Gastrocnemius medialis (tissue), 4 donors: ENCODE results near the gene SELL. TPM values are rescaled to one million over a fixed set of nuclear protein-coding genes. Genes with fewer than 3 reads are reported as not detected.

Experiments
- ATAC-seq, 2 donors: fragments of 150-250 bp; one replicate each; pipeline ENCODE4 v1.9.1; 2016
- DNase-seq, 2 donors: peaks; one replicate each; pipeline ENCODE4 v3.0.0-alpha.2; 2019
- H3K27ac ChIP-seq, 4 donors: fragments of 200-600 bp; sonication (generic); 1 replicate in 1 of 4; 2 replicates in 3 of 4; pipeline ENCODE4 v1.5.1; 2016 to 2018; ENCODE audit warnings: mild to moderate bottlenecking in 2 of 4, moderate library complexity in 1 of 4
- H3K27me3 ChIP-seq, 3 donors: fragments of 200-600 bp; sonication (generic) in 2 of 3; 1 replicate in 1 of 3; 2 replicates in 2 of 3; pipeline versions ENCODE4 v1.5.1 to v1.6.0; 2016 to 2019; ENCODE audit warnings: mild to moderate bottlenecking in 1 of 3, moderate library complexity in 1 of 3
- H3K36me3 ChIP-seq, 2 donors: fragments of 200-600 bp; sonication (generic) in 1 of 2; one replicate each; pipeline ENCODE4 v1.5.1; 2017 to 2018
- H3K4me1 ChIP-seq, 2 donors: fragments of 200-600 bp; sonication (generic) in 1 of 2; one replicate each; pipeline ENCODE4 v1.5.1; 2016 to 2017; ENCODE audit warnings: mild to moderate bottlenecking in 2 of 2
- H3K4me3 ChIP-seq, 4 donors: fragments of 200-600 bp; sonication (generic) in 3 of 4; 1 replicate in 1 of 4; 2 replicates in 3 of 4; pipeline ENCODE4 v1.5.1; 2016 to 2019; ENCODE audit warnings: mild to moderate bottlenecking in 2 of 4
- H3K9me3 ChIP-seq, 3 donors: fragments of 200-600 bp; sonication (generic) in 2 of 3; 1 replicate in 1 of 3; 2 replicates in 2 of 3; pipeline ENCODE4 v1.5.1; 2016 to 2019
- CTCF ChIP-seq, 5 experiments: fragments of 450-650 bp in 3 of 5; fragments of 200-600 bp in 2 of 5; sonication (generic) in 2 of 5; IDR thresholded peaks in 4 of 5; conservative IDR thresholded peaks in 1 of 5; 1 replicate in 4 of 5; 2 replicates in 1 of 5; pipeline ENCODE4 v1.5.1; 2016 to 2019; ENCODE audit warnings: antibody characterized with exemption in 5 of 5, mild to moderate bottlenecking in 3 of 5, moderate library complexity in 3 of 5
- POLR2A ChIP-seq, 2 donors: fragments of 450-650 bp; IDR thresholded peaks; one replicate each; pipeline ENCODE4 v1.6.1; 2017; ENCODE audit warnings: antibody characterized with exemption in 2 of 2, mild to moderate bottlenecking in 2 of 2, moderate library complexity in 2 of 2
- in situ Hi-C, 4 donors: fragments of 200-750 bp; cut with MboI; loops; one replicate each; pipeline versions ENCODE4 v1.15.0 to v1.8.0; 2017; ENCODE audit warnings: low sequenced_read_pairs in 4 of 4
- intact Hi-C: fragments of 100-400 bp; cut with DNase I; formaldehyde crosslinking; loops from one replicate; pipeline ENCODE4 v1.15.1; 2023; ENCODE audit warnings: low total_unique reads
- total RNA-seq, 4 donors: library from RNA; depleted of rRNA; stranded (reverse); fragments of >200 nt; gene quantifications; one replicate each; pipeline versions ENCODE4 v1.1.0 to v1.2.3, GENCODE V29; 2016

The SELL gene
- total RNA-seq, 4 donors from 2014 or later, result 0.24 to 0.72 (median 0.55) TPM; not detected in 1

GRCh38 chr1:169701261-169702005, 10.0 kb downstream of the SELL start:
- Histone ChIP-seq H3K27me3 (no peaks in the 10 kb centered on the region), H3K4me3 (no peak overlapping the region), H3K27ac (no peak overlapping the region), H3K4me1 (no peaks in the 10 kb centered on the region), H3K36me3 (no peaks in the 10 kb centered on the region), H3K9me3 (no peaks in the 10 kb centered on the region)
- ATAC-seq, result no peak
- no peak for DNase-seq
- TF ChIP-seq CTCF (IDR thresholded peaks at IDR 0.05 in 4 of 5, conservative IDR thresholded peaks at IDR 0.05 in 1 of 5), result no peak
- in situ Hi-C loops (no loop called here), intact Hi-C loops (no loop called here)

GRCh38 chr1:169699707-169700106, 11.7 kb downstream of the SELL start:
- in situ Hi-C loops, result no loop called here

GRCh38 chr1:169698976-169699375, 12.4 kb downstream of the SELL start:
- in situ Hi-C loops, result no loop called here
- Histone ChIP-seq H3K27me3 (no peaks in the 10 kb centered on the region), H3K4me3 (no peak overlapping the region), H3K9me3 (no peaks in the 10 kb centered on the region), H3K4me1 (peaks cover 0 to 4% of the 10 kb centered on the region in 2 donors), H3K27ac (no peak overlapping the region), H3K36me3 (no peaks in the 10 kb centered on the region)
- ATAC-seq, result no peak
- TF ChIP-seq POLR2A (IDR thresholded peaks at IDR 0.05) (no peak), CTCF (IDR thresholded peaks at IDR 0.05 in 4 of 5, conservative IDR thresholded peaks at IDR 0.05 in 1 of 5) (no peak)
- intact Hi-C loops, result no loop called here
- no peak for DNase-seq

More at GRCh38 chr1:169699707-169700106, 11.7 kb downstream of the SELL start:
- H3K27ac ChIP-seq, result no peak overlapping the region
- H3K36me3 ChIP-seq, result no peaks in the 10 kb centered on the region
- no peaks in the 10 kb centered on the region for H3K27me3 ChIP-seq
- intact Hi-C loops, result no loop called here
- no peaks in the 10 kb centered on the region for H3K9me3 ChIP-seq
- ATAC-seq (no peak), DNase-seq (no peak)
- no peak overlapping the region for H3K4me3 ChIP-seq
- H3K4me1 ChIP-seq, result no peaks in the 10 kb centered on the region
- TF ChIP-seq CTCF (IDR thresholded peaks at IDR 0.05 in 4 of 5, conservative IDR thresholded peaks at IDR 0.05 in 1 of 5) (no peak), POLR2A (IDR thresholded peaks at IDR 0.05) (no peak)

- ATAC-seq, result no peak
- intact Hi-C loops, result no loop called here
- H3K4me1 ChIP-seq, result peaks cover 0 to 7% of the 10 kb centered on the region in 2 donors
Measured at GRCh38 chr1:169697755-169698154, 13.7 kb downstream of the SELL start.

More at GRCh38 chr1:169697755-169698154, 13.7 kb downstream of the SELL start:
- TF ChIP-seq CTCF (IDR thresholded peaks at IDR 0.05 in 4 of 5, conservative IDR thresholded peaks at IDR 0.05 in 1 of 5) (no peak), POLR2A (IDR thresholded peaks at IDR 0.05) (no peak)
- H3K4me3 ChIP-seq, result no peak overlapping the region
- H3K36me3 ChIP-seq, result no peaks in the 10 kb centered on the region
- in situ Hi-C loops, result no loop called here
- H3K27me3 ChIP-seq, result no peaks in the 10 kb centered on the region
- H3K9me3 ChIP-seq, result no peaks in the 10 kb centered on the region
- H3K27ac ChIP-seq, result no peak overlapping the region
- no peak for DNase-seq
